Inflammatory macrophage (primary cell): ENCODE results near the gene RPL6.

Source experiments
- DNase-seq, 2 donors: peaks; one replicate each; pipeline ENCODE4 v3.0.0-alpha.2; 2020 to 2022

Gene RPL6

GRCh38 chr12:112375105-112375504 is 34.3 kb downstream of the RPL6 start:
- no peak for DNase-seq

- DNase-seq, result no peak
Observed at GRCh38 chr12:112374166-112374740, 35.2 kb downstream of the RPL6 start.

- DNase-seq, result no peak
Observed at GRCh38 chr12:112370868-112371510, 38.4 kb downstream of the RPL6 start.

GRCh38 chr12:112370199-112370598 is 39.2 kb downstream of the RPL6 start:
- no peak for DNase-seq

- no peak for DNase-seq
Observed at GRCh38 chr12:112368856-112369255, 40.5 kb downstream of the RPL6 start.

- no peak for DNase-seq
Observed at GRCh38 chr12:112367965-112368364, 41.4 kb downstream of the RPL6 start.

GRCh38 chr12:112362310-112362709 is 47.1 kb downstream of the RPL6 start:
- no peak for DNase-seq

GRCh38 chr12:112361271-112361670 is 48.1 kb downstream of the RPL6 start:
- no peak for DNase-seq

GRCh38 chr12:112359290-112359689 is 50.1 kb downstream of the RPL6 start:
- DNase-seq, result no peak

GRCh38 chr12:112357214-112357613 is 52.2 kb downstream of the RPL6 start:
- DNase-seq, result no peak
